Esophagus muscularis mucosa (tissue), 4 donors: ENCODE measurements around the gene TMEM131. TPM values are rescaled to one million over a fixed set of nuclear protein-coding genes. Genes with fewer than 3 reads are reported as not detected.
"Not testable (repeated sequence)": the region's sequence is repeated elsewhere in the genome, so short reads cannot be mapped to it uniquely, and the experiment has no call there.

Experiments
- DNase-seq: peaks from one replicate; pipeline ENCODE4 v3.0.0-alpha.2; 2017; ENCODE audit errors: extremely low spot score
- H3K27ac ChIP-seq, 4 donors: fragments of 200-600 bp; sonication (generic); replicated peaks in 1 of 4; 1 replicate in 3 of 4; 2 replicates in 1 of 4; pipeline ENCODE4 v1.5.1; 2016 to 2019; ENCODE audit warnings: mild to moderate bottlenecking in 1 of 4
- H3K27me3 ChIP-seq, 4 donors: fragments of 200-600 bp; sonication (generic); one replicate each; pipeline versions ENCODE4 v1.5.1 to v1.6.0; 2016 to 2019
- H3K36me3 ChIP-seq, 4 donors: fragments of 200-600 bp; sonication (generic); one replicate each; pipeline ENCODE4 v1.5.1; 2016 to 2019
- H3K4me1 ChIP-seq, 4 donors: fragments of 200-600 bp; sonication (generic); one replicate each; pipeline ENCODE4 v1.5.1; 2016 to 2019
- H3K4me3 ChIP-seq, 4 donors: fragments of 200-600 bp; sonication (generic); 1 replicate in 2 of 4; 2 replicates in 2 of 4; pipeline ENCODE4 v1.5.1; 2016 to 2019; ENCODE audit warnings: mild to moderate bottlenecking in 4 of 4, moderate library complexity in 1 of 4
- H3K9me3 ChIP-seq, 4 donors: fragments of 200-600 bp; sonication (generic); 1 replicate in 3 of 4; 2 replicates in 1 of 4; pipeline ENCODE4 v1.5.1; 2016 to 2019
- EP300 ChIP-seq: sonication (generic); formaldehyde crosslinking; IDR thresholded peaks from one replicate; pipeline ENCODE4 v1.6.1; 2017; ENCODE audit warnings: antibody characterized with exemption
- POLR2A ChIP-seq: fragments of 450-650 bp; IDR thresholded peaks from one replicate; pipeline ENCODE4 v1.6.1; 2017; ENCODE audit warnings: antibody characterized with exemption, moderate library complexity, mild to moderate bottlenecking, low read depth
- POLR2AphosphoS5 ChIP-seq, 2 donors: sonication (generic); formaldehyde crosslinking; IDR thresholded peaks; one replicate each; pipeline ENCODE4 v1.6.1; 2017; ENCODE audit warnings: antibody characterized with exemption in 2 of 2
- WGBS: methylation state at CpG from one replicate; pipeline ENCODE4 v1.1.5; 2018; 5-methylcytosine and 5-hydroxymethylcytosine counted together
- intact Hi-C: fragments of 100-400 bp; cut with DNase I; formaldehyde crosslinking; loops from one replicate; pipeline ENCODE4 v1.15.1; 2023
- total RNA-seq, 4 donors: library from RNA; depleted of rRNA; stranded (reverse); fragments of >200 nt; gene quantifications; one replicate each; pipeline versions ENCODE4 v1.1.0 to v1.2.1, GENCODE V29; 2016
- TF ChIP-seq, protein P1 (sequence below), 3 experiments: fragments of 200-600 bp in 2 of 3; fragments of 450-650 bp in 1 of 3; sonication (generic) in 2 of 3; IDR thresholded peaks; one replicate each; pipeline ENCODE4 v1.5.1; 2017 to 2019; ENCODE audit warnings: antibody characterized with exemption in 3 of 3, mild to moderate bottlenecking in 2 of 3, moderate library complexity in 1 of 3

The TMEM131 gene
- total RNA-seq, 4 donors from 2014 or later: 23.9 to 34.1 (median 26.5) TPM

- DNase-seq: no peak
- Histone ChIP-seq H3K9me3 (no peaks in the 10 kb centered on the region), H3K27ac (no peak overlapping the region), H3K36me3 (no peaks in the 10 kb centered on the region), H3K4me1 (peaks cover 0 to 11% (median 3%) of the 10 kb centered on the region in 4 donors), H3K4me3 (no peak overlapping the region), H3K27me3 (no peaks in the 10 kb centered on the region)
- 93% methylated on average over 1 of the region's 1 CpG for WGBS
- TF ChIP-seq, protein P1, sequence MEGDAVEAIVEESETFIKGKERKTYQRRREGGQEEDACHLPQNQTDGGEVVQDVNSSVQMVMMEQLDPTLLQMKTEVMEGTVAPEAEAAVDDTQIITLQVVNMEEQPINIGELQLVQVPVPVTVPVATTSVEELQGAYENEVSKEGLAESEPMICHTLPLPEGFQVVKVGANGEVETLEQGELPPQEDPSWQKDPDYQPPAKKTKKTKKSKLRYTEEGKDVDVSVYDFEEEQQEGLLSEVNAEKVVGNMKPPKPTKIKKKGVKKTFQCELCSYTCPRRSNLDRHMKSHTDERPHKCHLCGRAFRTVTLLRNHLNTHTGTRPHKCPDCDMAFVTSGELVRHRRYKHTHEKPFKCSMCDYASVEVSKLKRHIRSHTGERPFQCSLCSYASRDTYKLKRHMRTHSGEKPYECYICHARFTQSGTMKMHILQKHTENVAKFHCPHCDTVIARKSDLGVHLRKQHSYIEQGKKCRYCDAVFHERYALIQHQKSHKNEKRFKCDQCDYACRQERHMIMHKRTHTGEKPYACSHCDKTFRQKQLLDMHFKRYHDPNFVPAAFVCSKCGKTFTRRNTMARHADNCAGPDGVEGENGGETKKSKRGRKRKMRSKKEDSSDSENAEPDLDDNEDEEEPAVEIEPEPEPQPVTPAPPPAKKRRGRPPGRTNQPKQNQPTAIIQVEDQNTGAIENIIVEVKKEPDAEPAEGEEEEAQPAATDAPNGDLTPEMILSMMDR (IDR thresholded peaks at IDR 0.05): no peak
- TF ChIP-seq EP300 (no peak), POLR2AphosphoS5 (IDR thresholded peaks at IDR 0.05) (no peak), POLR2A (no peak)
- intact Hi-C loops: no loop called here
These were observed 147.4 kb downstream of the TMEM131 start for GRCh38 chr2:97848306-97848705.

- intact Hi-C loops, H3K9me3 ChIP-seq, H3K4me3 ChIP-seq, H3K36me3 ChIP-seq, H3K27ac ChIP-seq, H3K27me3 ChIP-seq, DNase-seq: not testable (repeated sequence)
- peaks cover 0 to 11% (median 3%) of the 10 kb centered on the region in 4 donors for H3K4me1 ChIP-seq
- WGBS: 100% methylated on average over 7 of the region's 12 CpGs
These were observed 149.0 kb downstream of the TMEM131 start for GRCh38 chr2:97846716-97847115.

- Histone ChIP-seq H3K9me3 (no peaks in the 10 kb centered on the region), H3K27ac (no peak overlapping the region), H3K4me1 (peaks cover 0 to 11% (median 3%) of the 10 kb centered on the region in 4 donors), H3K27me3 (no peaks in the 10 kb centered on the region), H3K4me3 (no peak overlapping the region), H3K36me3 (peaks cover 0 to 11% (median 6%) of the 10 kb centered on the region in 4 donors)
- no peak for DNase-seq
- WGBS: 88% methylated on average over 6 of the region's 6 CpGs
- no peak for TF ChIP-seq POLR2A
- TF ChIP-seq, protein P1 (IDR thresholded peaks at IDR 0.05): no peak
- TF ChIP-seq POLR2AphosphoS5 (IDR thresholded peaks at IDR 0.05): no peak
- no peak for TF ChIP-seq EP300
- intact Hi-C loops: no loop called here
These were observed 149.9 kb downstream of the TMEM131 start for GRCh38 chr2:97845818-97846217.

DNA sequence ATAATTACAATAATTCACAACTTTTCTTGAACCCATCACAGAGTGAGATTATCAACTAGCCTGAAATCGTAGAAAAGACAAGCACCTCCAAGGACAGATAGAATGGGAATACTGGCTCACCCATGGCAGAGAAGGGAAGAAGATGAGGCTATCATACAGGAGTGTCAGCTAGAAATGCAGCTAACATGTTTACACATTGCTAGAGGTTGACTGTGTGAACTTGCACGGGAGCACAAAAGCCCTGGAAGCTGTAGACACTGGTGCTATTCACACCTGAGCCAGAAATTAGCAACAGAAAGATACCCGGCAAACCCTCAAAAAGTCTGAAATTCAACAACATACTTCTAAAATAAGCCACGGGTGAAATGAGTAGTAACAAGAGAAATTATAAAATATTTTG, 150.6 kb downstream of the TMEM131 start:
- peaks cover 7 to 18% (median 13%) of the 10 kb centered on the region in 4 donors for H3K36me3 ChIP-seq
- 79% methylated on average over 4 of the region's 4 CpGs for WGBS
- H3K4me3 ChIP-seq: no peak overlapping the region
- no peak for DNase-seq
- no peak for TF ChIP-seq POLR2AphosphoS5 (IDR thresholded peaks at IDR 0.05)
- intact Hi-C loops: no loop called here
- no peaks in the 10 kb centered on the region for H3K9me3 ChIP-seq
- H3K4me1 ChIP-seq: peaks cover 0 to 11% (median 3%) of the 10 kb centered on the region in 4 donors
- no peaks in the 10 kb centered on the region for H3K27me3 ChIP-seq
- no peak overlapping the region for H3K27ac ChIP-seq

- no peaks in the 10 kb centered on the region for H3K9me3 ChIP-seq
- 74% methylated on average over 2 of the region's 2 CpGs for WGBS
- H3K4me3 ChIP-seq: no peak overlapping the region
- H3K4me1 ChIP-seq: peaks cover 0 to 11% (median 3%) of the 10 kb centered on the region in 4 donors
- no peak for DNase-seq
- peaks cover 7 to 25% (median 14%) of the 10 kb centered on the region in 4 donors for H3K36me3 ChIP-seq
- intact Hi-C loops: no loop called here
- TF ChIP-seq, protein P1 (IDR thresholded peaks at IDR 0.05): no peak
- no peak for TF ChIP-seq EP300
- no peak for TF ChIP-seq POLR2A
- TF ChIP-seq POLR2AphosphoS5 (IDR thresholded peaks at IDR 0.05): no peak
- H3K27me3 ChIP-seq: no peaks in the 10 kb centered on the region
- no peak overlapping the region for H3K27ac ChIP-seq
These were observed 151.4 kb downstream of the TMEM131 start for GRCh38 chr2:97844311-97844859.

DNA sequence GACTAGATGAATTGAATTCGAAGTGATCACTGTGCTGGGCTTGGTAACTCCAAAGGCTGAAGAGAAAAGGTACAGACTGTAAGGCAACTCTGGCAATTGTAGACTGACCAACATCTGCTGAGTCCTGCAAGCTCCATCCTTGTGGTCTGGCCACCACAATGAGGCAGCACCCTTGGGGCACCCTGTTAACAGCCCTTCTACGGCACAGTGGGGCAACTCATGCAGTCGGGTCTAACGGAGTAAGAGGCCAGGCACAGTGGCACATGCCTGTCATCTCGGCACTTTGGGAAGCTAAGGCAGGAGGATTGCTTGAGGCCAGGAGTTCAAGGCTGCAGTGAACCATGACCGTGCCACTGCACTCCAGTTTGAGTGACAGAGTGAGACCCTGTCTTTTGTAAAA, 155.6 kb downstream of the TMEM131 start:
- no peak for DNase-seq
- Histone ChIP-seq H3K36me3 (peaks cover 10 to 36% (median 15%) of the 10 kb centered on the region in 4 donors), H3K4me3 (no peak overlapping the region), H3K4me1 (peaks cover 0 to 10% (median 1%) of the 10 kb centered on the region in 4 donors), H3K27me3 (no peaks in the 10 kb centered on the region), H3K9me3 (no peaks in the 10 kb centered on the region), H3K27ac (no peak overlapping the region)
- WGBS: 93% methylated on average over 6 of the region's 6 CpGs
- intact Hi-C loops: no loop called here
- TF ChIP-seq POLR2A (no peak), EP300 (no peak), POLR2AphosphoS5 (IDR thresholded peaks at IDR 0.05) (no peak)
- TF ChIP-seq, protein P1 (IDR thresholded peaks at IDR 0.05): no peak
